Erythroblast (primary cell): ENCODE data around the gene LRRC56.

ENCODE experiments used
- DNase-seq, 2 experiments: peaks; one replicate each; lab custom pipeline; 2025; lab: John Stamatoyannopoulos, UW
- GATA1 ChIP-seq: IDR thresholded peaks from 2 replicates; pipeline ENCODE4 v1.6.1; 2011; ENCODE audit warnings: low read depth, mild to moderate bottlenecking, control low read depth, low read length, moderate library complexity
- POLR2A ChIP-seq: IDR thresholded peaks from 2 replicates; pipeline ENCODE4 v1.6.1; 2011; ENCODE audit warnings: mild to moderate bottlenecking, low read length

Gene LRRC56

DNA sequence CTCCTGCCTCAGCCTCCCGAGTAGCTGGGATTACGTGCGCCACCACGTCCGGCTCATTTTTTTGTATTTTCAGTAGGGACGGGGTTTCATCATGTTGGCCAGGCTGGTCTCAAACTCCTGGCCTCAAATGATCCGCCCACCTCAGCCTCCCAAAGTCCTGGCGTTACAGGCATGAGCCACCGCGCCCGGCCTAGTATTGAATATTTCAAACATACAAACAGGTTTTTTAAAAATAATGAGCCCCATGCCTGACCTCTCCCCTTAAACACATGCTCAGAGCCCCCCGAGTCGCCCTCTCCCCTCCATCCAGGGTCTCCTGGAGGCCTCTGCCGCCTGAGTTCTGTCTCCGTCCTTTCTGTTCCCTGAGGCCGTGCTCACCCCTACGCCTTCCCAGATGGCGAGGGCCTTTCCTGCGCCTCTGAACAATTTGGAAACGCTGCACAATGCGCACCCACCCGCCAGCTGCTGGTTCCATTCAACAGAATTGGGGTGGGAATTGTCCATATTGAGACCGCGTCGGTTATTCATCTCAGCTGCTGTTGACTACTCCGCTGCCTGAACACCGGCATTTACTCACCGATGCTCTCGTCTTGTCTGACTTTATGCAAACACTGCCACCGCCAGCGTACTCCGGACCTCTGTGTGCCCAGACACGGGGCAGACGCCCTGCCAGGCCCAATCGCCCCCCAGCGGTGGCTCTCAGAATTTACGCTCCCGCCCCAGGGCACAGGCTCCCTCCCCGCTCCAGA lies 16.7 kb upstream of the LRRC56 start:
- no peak for TF ChIP-seq GATA1
- TF ChIP-seq POLR2A = no peak
- DNase-seq = peak; percentile 52 to 63

DNA sequence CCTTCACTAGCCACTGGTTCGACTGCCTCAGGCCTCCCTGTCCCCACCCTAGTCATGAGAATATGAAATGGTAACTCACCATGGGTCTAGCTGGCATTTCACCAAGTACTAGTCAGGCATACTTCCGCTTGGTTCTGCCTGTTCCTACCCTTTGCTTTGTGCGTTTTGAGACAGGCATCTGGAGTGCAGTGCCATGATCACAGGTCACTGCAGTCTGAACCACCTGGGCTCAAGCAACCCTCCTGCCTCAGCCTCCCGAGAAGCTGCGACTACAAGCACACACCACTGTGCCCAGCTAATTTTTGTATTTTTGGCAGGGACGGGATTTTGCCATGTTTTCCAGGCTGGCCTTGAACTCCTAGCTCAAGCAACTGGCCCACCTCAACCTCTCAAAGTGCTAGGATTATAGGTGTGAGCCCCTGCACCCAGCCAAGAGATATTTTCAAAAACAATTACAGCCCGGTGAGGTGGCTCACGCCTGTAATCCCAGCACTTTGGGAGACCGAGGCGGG lies 16.1 kb upstream of the LRRC56 start:
- TF ChIP-seq POLR2A (no peak), GATA1 (no peak)
- DNase-seq = no peak

DNA sequence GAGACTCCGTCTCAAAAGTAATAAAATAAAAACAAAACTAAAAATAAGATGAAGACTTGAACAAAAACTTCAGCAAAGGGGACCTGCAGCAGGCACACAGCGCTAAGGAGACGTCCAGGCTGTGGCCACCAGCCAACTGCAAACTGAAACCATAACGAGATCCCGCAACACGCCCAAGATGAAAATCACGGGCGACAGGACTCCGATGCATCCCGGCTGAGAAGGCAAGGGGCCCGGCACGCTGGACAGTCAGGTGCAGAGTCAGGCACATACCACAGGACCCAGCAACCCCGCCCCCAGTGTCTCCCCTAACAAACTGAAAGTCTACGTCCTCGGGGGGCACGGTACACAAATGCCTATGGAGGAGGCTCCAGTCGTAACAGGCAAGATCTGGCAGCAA lies 11.1 kb upstream of the LRRC56 start:
- DNase-seq = no peak
- no peak for TF ChIP-seq POLR2A
- no peak for TF ChIP-seq GATA1

DNA sequence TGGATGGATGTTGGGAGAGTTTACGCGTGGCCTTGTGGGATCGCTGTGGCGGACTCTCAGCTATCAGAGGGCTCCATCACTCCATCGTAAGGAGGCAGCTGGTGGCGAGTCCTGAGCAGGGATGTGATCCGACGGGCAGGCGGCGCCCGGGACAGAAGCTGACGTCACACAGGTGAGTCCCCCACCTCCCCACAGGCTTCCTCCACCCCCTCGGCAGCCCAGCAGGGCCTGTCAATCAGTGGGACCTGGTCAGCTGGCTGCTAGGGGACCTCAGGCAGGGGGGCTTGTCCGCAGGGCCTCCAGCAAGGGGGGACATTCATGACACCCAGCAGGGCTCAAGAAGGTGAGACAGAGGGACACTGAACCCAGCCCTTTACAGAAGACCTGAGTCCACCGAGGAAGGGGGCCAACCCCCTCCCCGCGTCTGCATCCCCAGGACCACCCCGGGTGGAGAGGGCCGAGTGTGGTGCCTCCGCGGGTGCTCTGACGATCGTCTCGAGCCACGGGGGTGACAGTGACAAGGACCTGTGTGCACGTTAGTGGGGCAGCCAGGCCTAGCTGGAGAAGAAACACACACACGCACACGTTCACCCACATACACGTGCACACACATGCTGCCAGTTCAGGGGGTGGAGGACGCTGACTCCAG lies 9.0 kb upstream of the LRRC56 start:
- TF ChIP-seq POLR2A = no peak
- TF ChIP-seq GATA1 = no peak
- no peak for DNase-seq

DNA sequence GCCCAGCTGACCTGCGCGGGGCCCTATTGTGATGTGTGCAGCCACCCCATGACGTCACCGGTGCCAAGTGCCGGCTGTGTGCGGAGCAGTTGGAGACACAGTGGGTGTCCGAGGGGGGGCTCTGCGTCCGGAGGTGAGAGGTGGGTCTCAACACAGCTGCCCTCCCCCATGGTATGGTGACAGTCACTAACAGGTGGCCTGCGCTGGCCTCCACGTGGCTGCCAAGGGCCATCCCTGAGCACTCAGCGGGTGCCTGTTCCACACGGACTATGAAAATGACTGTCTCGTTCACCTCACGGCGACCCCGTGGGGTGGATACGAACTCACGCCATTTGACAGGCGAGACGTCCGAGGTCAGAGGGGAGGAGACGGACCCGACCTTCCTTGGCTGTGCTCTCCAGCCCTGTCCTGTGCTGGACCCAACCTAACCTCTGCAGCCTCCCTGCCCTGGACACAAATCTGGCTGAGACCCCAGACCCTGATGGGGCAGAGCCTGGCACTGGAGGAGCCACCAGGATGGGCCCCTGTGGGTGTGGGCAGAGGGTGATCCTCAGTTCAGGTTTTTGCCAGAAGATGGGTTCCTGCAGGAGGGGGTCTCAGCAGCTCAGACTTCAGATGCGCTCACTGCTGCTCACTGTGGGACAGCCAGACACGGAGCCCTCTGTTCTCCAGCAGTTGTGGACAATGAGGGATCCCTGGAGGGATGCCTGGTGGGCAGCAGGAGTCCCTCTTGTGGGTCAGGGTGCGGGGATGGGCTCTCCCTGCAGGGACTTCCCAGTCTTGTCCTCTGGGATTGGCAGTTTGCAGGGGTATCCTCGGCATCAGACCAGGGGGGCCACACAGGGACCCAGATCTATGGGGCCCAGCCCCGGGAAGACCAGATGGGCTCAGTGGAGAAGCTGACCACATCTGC lies 8.3 kb upstream of the LRRC56 start:
- TF ChIP-seq POLR2A = no peak
- no peak for TF ChIP-seq GATA1

DNA sequence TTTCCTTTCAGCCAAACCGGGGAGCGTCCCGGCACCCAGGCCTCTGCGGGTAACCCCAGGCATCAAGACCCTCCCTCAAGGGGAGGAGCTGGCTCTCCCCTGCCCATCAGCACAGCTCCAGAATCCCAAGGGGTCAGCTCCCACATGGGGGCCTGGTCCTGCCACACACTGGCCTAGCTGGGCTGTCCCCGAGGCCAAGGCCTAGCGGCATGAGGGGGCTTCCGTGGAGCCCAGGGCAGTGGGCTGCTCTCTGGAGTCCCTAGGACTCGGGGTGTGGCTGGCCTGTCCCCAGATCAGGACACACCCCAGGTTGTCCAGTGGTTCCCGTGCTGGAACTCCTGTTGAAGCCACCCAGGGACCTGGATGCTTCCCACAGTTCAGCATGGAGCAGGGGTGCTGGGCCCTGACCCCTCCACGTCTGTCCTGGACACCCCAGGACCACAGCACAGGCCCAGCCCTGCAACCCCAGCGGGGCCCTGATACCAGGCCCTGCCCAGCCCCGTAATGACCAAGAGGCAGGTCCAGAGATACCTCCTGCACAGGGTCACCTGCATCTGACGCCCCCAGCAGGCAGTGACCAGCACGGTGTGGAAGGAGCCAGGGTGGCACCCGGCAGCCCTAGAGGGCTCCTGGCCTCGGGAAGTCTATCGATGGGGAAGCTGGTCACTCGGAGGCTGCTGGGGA lies 7.5 kb upstream of the LRRC56 start:
- TF ChIP-seq POLR2A = no peak
- TF ChIP-seq GATA1 = no peak
- DNase-seq = no peak

More for the DNA sequence above, 8.3 kb upstream of the LRRC56 start:
- DNase-seq = no peak

DNA sequence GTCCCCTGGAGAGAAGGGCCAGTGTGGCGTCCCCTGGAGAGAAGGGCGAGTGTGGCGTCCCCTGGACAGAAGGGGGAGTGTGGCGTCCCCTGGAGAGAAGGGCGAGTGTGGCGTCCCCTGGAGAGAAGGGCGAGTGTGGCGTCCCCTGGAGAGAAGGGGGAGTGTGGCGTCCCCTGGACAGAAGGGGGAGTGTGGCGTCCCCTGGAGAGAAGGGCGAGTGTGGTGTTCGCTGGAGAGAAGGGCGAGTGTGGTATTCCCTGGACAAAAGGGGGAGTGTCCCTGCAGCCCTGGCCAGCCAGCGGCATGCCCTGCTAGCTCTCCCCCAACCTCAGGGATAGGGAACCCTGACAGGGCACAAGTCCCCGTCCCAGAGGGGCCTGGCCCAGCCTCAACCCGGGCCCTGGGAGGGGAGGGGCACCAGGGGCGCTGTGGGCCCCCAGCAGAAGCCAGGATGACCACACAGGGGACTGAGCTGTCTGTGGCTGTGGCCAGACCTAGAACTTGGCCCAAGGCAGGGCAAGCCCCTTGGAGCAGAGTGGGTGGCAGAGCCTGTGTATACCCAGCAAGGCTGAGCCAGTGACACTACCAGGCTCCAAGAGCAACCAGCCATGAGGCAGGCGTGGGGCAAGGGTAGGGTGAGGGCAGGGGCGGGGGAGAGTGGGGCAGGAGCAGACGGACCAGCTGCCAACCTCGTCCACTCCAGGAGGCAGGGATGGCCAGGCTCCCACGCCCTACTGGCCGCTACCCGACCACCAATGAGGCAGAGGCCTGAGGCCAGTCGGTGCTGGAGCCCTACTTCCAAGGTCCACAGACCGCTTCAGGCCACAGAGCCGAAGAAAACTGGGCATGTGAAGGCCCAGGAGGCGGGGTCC lies 6.1 kb upstream of the LRRC56 start:
- no peak for DNase-seq
- TF ChIP-seq POLR2A (no peak), GATA1 (no peak)

DNA sequence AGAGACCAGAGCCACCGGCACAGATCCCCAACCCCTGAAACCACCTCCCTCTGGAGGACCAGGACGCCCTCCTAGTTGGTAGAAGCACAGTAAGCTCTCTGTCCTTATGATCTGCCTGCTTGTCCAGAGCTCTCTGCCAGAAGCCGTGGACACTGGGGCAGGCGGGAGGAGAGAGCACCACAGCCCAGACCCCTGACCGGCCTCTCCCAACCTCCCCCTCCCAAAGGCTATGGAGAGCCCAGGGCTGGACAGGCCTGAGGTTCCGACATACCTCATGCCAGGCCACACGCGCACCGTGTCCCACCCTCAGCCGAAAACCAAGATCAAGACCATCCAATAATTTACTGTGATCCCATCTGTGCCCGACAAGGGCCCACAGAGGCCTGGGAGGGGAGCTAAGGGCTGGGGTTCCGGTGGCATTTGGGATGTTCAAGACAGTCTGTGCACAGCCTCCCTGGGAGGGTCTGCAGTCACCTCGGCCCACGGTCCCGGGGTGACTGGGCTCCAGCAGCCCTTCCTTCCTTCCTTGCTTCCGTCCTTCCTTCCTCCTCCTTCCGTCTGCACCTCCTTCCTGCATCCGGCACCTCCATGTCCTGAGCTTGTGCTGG lies 5.3 kb upstream of the LRRC56 start:
- TF ChIP-seq GATA1 (no peak), POLR2A (no peak)
- DNase-seq = no peak

DNA sequence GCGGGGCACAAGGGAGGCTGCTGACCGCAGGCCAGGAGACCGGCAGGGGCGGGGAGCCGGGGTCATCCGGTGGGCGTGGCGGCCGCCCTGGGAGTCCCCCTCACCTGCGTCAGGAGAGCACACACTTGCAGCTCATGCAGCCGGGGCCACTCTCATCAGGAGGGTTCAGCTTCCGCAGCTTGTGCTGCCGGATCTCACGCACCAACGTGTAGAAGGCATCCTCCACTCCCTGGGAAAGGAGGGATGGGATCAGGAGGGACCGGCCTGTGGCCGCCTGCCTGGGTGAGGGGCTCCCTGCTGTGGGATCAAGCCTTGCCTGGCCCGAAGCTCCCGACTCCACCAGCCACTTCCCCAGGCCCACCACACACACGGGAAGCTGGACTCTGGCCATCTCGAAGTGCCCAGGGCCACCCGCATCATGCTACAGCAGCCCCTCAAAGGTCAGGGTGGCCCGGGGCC lies 4.8 kb upstream of the LRRC56 start:
- no peak for DNase-seq
- TF ChIP-seq POLR2A = no peak
- no peak for TF ChIP-seq GATA1

DNA sequence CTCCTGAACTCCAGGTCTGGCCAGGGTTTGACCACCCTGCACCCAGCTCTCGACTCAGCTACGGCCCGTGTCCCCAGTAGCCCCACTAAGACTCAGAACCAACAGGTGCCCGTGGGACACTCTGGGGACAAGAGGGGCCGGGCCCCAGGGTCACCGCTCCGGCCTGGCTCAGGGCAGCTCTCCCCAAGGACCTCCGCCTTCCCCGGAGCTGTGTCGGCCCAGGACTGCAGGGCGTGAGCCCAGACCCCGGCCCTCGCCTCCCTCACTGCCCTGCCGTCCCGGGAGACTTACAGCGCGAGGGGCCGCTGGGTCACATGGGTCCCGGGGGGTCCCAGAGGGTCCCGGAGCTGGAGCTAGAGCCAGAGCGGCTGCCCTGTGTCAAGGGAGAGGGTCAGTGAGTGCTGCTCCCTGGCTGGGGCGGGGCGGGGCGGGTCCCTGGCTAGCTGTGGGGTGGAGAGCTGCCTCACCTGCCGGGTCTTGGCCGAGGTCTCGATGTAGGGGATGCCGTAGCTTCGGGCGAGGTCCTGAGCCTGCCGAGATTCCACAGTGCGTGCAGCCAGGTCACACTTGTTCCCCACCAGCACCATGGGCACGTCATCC lies 4.2 kb upstream of the LRRC56 start:
- TF ChIP-seq POLR2A = no peak
- no peak for TF ChIP-seq GATA1
- DNase-seq = no peak

DNA sequence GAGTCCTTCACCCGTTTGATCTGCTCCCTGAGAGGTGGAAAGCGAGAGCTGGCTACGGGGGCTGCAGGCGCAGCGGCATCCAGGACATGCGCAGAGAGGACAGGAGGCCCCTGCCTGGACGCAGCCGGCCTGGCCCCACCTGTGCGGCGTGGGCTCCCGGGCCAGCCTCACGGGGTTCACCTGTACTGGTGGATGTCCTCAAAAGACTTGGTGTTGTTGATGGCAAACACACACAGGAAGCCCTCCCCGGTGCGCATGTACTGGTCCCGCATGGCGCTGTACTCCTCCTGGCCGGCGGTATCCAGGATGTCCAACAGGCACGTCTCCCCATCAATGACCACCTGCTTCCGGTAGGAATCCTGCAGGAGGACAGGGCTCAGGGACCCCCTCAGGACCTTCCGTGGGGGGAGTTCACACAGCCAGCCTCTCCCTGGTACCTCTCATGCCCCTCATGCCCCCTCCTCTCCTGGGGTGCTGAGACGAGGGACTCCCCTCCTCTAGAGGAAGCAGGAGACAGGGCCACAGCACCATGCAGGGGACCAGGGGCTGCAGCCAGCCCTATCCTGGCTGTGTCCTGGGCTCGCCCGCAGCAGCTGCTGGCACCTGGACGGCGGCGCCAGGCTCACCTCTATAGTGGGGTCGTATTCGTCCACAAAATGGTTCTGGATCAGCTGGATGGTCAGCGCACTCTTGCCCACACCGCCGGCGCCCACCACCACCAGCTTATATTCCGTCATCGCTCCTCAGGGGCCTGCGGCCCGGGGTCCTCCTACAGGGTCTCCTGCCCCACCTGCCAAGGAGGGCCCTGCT lies 3.5 kb upstream of the LRRC56 start:
- DNase-seq = no peak
- TF ChIP-seq POLR2A (no peak), GATA1 (no peak)
